Progenitor cell of endocrine pancreas (in vitro differentiated cells): ENCODE data around the gene TCP10L. TPM values are rescaled to one million over a fixed set of nuclear protein-coding genes. Genes with fewer than 3 reads are reported as not detected.
"Not testable (repeated sequence)": the region's sequence is repeated elsewhere in the genome, so short reads cannot be mapped to it uniquely, and the experiment has no call there.

Experiments used
- DNase-seq: peaks from one replicate; pipeline ENCODE4 v3.0.0; 2021; ENCODE audit warnings: low spot score; ENCODE audit not compliant: unreplicated experiment
- H3K27ac Mint-ChIP-seq: 2 replicates; pipeline ENCODE4 v1.8.0; 2021; ENCODE audit warnings: mild to moderate bottlenecking, moderate library complexity, mixed read lengths
- H3K27me3 Mint-ChIP-seq: 2 replicates; pipeline ENCODE4 v1.8.0; 2021; ENCODE audit warnings: mixed read lengths
- H3K36me3 Mint-ChIP-seq: 2 replicates; pipeline ENCODE4 v1.8.0; 2022; ENCODE audit warnings: mixed read lengths; ENCODE audit not compliant: insufficient read depth
- H3K4me1 Mint-ChIP-seq: 2 replicates; pipeline ENCODE4 v1.8.0; 2021; ENCODE audit warnings: low read depth, mixed read lengths
- H3K4me3 Mint-ChIP-seq: 2 replicates; pipeline ENCODE4 v1.8.0; 2021; ENCODE audit warnings: low read depth, mild to moderate bottlenecking, moderate library complexity, mixed read lengths
- H3K9me3 Mint-ChIP-seq: 2 replicates; pipeline ENCODE4 v1.8.0; 2021; ENCODE audit warnings: low read depth, mixed read lengths
- total RNA-seq: library from RNA; stranded (reverse); gene quantifications from 2 replicates; pipeline ENCODE4 v1.2.1, GENCODE V29; 2021
- TF ChIP-seq, protein P1 (sequence below): fragments of 200-600 bp; sonication (generic); IDR thresholded peaks from one replicate; pipeline ENCODE4 v1.5.0; 2021; ENCODE audit warnings: antibody characterized with exemption, mild to moderate bottlenecking; ENCODE audit not compliant: unreplicated experiment

The TCP10L gene
- total RNA-seq, 1 donor from 2014 or later = 3.2 TPM

GRCh38 chr21:32532636-32533035 lies 52.7 kb downstream of the TCP10L start:
- peaks cover 10% of the 10 kb centered on the region for H3K9me3 Mint-ChIP-seq

GRCh38 chr21:32531561-32531960 lies 53.8 kb downstream of the TCP10L start:
- not testable (repeated sequence) for H3K27me3 Mint-ChIP-seq, H3K4me3 Mint-ChIP-seq, H3K36me3 Mint-ChIP-seq, H3K27ac Mint-ChIP-seq, H3K4me1 Mint-ChIP-seq, DNase-seq
- H3K9me3 Mint-ChIP-seq = peaks cover 14% of the 10 kb centered on the region

More at GRCh38 chr21:32532636-32533035, 52.7 kb downstream of the TCP10L start:
- TF ChIP-seq, protein P1, sequence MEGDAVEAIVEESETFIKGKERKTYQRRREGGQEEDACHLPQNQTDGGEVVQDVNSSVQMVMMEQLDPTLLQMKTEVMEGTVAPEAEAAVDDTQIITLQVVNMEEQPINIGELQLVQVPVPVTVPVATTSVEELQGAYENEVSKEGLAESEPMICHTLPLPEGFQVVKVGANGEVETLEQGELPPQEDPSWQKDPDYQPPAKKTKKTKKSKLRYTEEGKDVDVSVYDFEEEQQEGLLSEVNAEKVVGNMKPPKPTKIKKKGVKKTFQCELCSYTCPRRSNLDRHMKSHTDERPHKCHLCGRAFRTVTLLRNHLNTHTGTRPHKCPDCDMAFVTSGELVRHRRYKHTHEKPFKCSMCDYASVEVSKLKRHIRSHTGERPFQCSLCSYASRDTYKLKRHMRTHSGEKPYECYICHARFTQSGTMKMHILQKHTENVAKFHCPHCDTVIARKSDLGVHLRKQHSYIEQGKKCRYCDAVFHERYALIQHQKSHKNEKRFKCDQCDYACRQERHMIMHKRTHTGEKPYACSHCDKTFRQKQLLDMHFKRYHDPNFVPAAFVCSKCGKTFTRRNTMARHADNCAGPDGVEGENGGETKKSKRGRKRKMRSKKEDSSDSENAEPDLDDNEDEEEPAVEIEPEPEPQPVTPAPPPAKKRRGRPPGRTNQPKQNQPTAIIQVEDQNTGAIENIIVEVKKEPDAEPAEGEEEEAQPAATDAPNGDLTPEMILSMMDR = no peak
- no peaks in the 10 kb centered on the region for H3K27me3 Mint-ChIP-seq
- no peak for DNase-seq
- H3K4me1 Mint-ChIP-seq = no peaks in the 10 kb centered on the region
- peaks cover 1% of the 10 kb centered on the region for H3K36me3 Mint-ChIP-seq
- no peak overlapping the region for H3K4me3 Mint-ChIP-seq
- no peak overlapping the region for H3K27ac Mint-ChIP-seq

DNA sequence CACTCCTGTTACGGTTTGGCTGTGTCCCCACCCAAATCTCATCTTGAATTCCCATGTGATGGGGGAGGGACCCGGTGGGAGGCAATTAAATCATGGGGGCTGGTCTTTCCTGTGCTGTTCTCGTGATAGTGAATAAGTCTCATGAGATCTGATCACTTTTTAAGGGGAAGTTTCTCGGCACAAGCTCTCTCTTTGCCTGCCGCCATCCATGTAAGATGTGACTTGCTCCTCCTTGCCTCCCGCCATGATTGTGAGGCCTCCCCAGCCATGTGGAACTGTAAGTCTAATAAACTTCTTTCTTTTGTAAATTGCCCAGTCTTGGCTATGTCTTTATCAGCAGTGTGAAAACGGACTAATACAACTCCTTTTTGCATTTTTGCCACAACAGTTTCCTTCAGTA lies 54.5 kb downstream of the TCP10L start:
- peaks cover 14% of the 10 kb centered on the region for H3K9me3 Mint-ChIP-seq
- not testable (repeated sequence) for H3K27me3 Mint-ChIP-seq, H3K36me3 Mint-ChIP-seq, H3K4me1 Mint-ChIP-seq, H3K4me3 Mint-ChIP-seq, H3K27ac Mint-ChIP-seq, DNase-seq

DNA sequence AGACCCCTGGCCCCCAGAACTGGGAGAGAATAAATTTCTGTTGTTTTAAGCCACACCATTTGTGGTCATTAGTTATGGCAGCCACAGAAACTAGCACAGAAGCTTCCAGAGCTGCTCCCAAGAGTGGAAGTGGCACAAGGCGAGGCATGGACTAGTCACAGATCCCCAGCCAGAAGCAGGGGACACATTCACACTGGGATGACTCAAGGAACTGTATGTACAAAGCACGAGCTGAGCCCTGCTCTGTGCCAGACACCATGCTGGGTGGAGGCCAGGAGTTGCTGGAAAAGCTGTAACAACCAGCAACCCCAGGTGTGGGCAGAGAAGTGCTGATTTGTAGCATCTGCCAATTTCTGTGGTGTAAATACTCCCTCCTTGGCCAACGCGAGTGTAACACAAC lies 55.6 kb downstream of the TCP10L start:
- H3K4me1 Mint-ChIP-seq = no peaks in the 10 kb centered on the region
- no peak for DNase-seq
- peaks cover 14% of the 10 kb centered on the region for H3K9me3 Mint-ChIP-seq
- peaks cover 1% of the 10 kb centered on the region for H3K36me3 Mint-ChIP-seq
- H3K27me3 Mint-ChIP-seq = no peaks in the 10 kb centered on the region
- H3K4me3 Mint-ChIP-seq = no peak overlapping the region
- no peak overlapping the region for H3K27ac Mint-ChIP-seq
- TF ChIP-seq, protein P1 = no peak

DNA sequence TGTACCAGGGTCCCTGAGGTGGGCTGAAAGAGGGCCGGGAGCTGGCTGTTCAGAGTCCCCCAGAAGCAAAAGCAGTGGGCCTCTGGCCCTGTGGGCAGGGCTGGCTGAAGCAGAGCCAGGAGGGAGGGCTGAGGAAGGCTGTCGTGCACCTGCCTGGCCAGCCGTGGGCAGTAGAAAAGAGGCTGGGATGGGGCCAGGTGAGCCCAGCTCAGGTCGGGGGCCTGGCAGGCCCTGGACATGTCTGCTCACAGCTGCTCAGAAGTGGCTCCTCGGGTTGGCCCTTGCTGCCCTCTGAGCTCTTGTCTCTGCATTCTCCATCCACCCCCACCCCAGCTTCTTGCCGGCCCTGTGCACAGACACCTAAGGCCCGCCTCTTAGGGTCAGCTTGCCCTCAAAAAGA lies 60.0 kb downstream of the TCP10L start:
- no peak for DNase-seq
- TF ChIP-seq, protein P1 = no peak
- no peak overlapping the region for H3K4me3 Mint-ChIP-seq
- H3K27me3 Mint-ChIP-seq = no peaks in the 10 kb centered on the region
- H3K36me3 Mint-ChIP-seq = no peaks in the 10 kb centered on the region
- no peak overlapping the region for H3K27ac Mint-ChIP-seq
- peaks cover 3% of the 10 kb centered on the region for H3K4me1 Mint-ChIP-seq
- peaks cover 7% of the 10 kb centered on the region for H3K9me3 Mint-ChIP-seq

GRCh38 chr21:32523988-32524719 lies 61.2 kb downstream of the TCP10L start:
- Mint-ChIP-seq H3K4me1 (peaks cover 3% of the 10 kb centered on the region), H3K36me3 (no peaks in the 10 kb centered on the region), H3K4me3 (no peak overlapping the region), H3K27me3 (no peaks in the 10 kb centered on the region), H3K27ac (no peak overlapping the region), H3K9me3 (peaks cover 7% of the 10 kb centered on the region)
- no peak for DNase-seq
- TF ChIP-seq, protein P1 = no peak

Other genes starting within 250 kb of the TCP10L start
- 17.0 and 17.1 TPM in 2 replicates for gene URB1, start 192.5 kb downstream of the TCP10L start, total RNA-seq
- not detected in 2 replicates for gene EVA1C, start 172.8 kb downstream of the TCP10L start, total RNA-seq
- 52.4 and 57.8 TPM in 2 replicates for gene CFAP298, start 26.9 kb upstream of the TCP10L start, total RNA-seq
- gene SYNJ1, start 142.5 kb upstream of the TCP10L start, total RNA-seq = 9.5 and 10.1 TPM in 2 replicates
- gene PAXBP1, start 186.2 kb upstream of the TCP10L start, total RNA-seq = 97.7 and 98.1 TPM in 2 replicates